ENCODE measurements around the gene SOAT2. TPM values are rescaled to one million over a fixed set of nuclear protein-coding genes. Genes with fewer than 3 reads are reported as not detected.

Gene SOAT2
- polyA plus RNA-seq, 2 donors, result 0.14 to 0.16 TPM

DNA sequence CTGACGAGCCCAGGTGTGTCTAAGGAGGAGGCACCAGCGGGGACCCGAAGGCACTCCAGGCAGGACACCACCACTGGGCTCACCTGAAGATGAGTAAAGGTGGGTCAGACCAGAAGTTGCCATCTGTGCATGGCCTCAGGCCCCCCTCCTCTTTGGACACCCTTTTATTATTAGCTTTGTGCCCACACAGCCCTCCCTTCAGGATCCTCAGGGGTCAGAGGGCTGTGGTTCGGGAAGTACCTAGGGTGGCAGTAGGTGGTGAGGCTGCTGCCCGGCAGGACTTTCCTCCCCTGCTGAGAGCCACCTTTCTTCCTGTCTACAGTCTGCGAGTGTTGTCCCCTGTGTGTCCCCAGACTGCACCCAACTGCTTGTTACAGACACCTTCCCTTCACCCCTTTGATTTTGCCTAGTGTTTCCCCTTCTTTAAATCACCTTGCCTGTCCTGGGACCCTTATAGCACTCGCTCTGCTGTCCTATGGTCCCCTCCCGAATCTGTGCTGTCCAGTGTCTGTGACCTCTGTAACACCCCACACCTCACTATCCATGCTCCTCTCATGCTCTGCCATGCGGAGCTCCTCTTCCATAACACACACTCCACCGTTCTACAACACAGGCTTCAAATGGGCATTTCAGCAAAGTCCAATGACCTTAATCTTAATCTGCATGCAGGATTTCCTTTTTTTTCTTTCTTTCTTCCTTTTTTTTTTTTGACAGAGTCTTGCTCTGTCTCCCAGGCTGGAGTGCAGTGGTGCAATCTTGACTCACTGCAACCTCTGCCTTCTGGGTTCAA lies 25.7 kb downstream of the SOAT2 start:
- no peak overlapping the region for H3K27ac ChIP-seq (ENCODE audit: low read depth in 2 of 2, low read length in 1 of 2)
- no peak overlapping the region for H3K4me3 ChIP-seq (ENCODE audit: low read depth in 1 of 2, low read length in 2 of 2)
- no peaks in the 10 kb centered on the region for H3K9me3 ChIP-seq (ENCODE audit: control insufficient read depth in 2 of 2, insufficient read depth in 1 of 2, low read depth in 1 of 2, low read length in 1 of 2)
- no peaks in the 10 kb centered on the region for H3K27me3 ChIP-seq (ENCODE audit: control insufficient read depth in 1 of 2, insufficient read depth in 2 of 2, low read length in 2 of 2)
- no peaks in the 10 kb centered on the region for H3K4me1 ChIP-seq (ENCODE audit: control insufficient read depth in 2 of 2, insufficient read depth in 2 of 2, low read length in 1 of 2)
- 83 to 86% methylated on average over 10 of the region's 10 CpGs for WGBS, 2 donors
- H3K36me3 ChIP-seq (ENCODE audit: control insufficient read depth in 2 of 2, insufficient read depth in 2 of 2, low read length in 1 of 2), result no peaks in the 10 kb centered on the region

DNA sequence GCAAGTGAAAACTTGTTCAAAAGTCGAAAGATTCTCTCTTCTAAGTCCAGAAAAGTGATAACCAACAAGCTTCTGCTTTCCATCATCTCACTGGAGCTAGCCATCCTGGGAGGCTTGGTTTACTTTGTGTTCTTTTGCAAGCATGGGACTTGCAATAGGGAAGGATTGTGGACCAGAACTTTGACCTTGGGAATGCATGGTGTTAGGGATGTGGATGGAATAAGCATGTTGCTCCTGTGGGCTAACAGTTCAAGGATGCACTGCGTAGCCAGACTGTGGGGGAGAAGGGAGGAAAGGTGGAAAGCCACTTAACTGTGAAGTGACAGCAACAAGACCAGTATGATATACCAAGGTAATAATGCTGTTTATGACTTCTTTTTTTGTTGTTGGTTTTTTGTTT lies 28.6 kb downstream of the SOAT2 start:
- H3K36me3 ChIP-seq (ENCODE audit: control insufficient read depth in 2 of 2, insufficient read depth in 2 of 2, low read length in 1 of 2), result no peaks in the 10 kb centered on the region
- no peaks in the 10 kb centered on the region for H3K9me3 ChIP-seq (ENCODE audit: control insufficient read depth in 2 of 2, insufficient read depth in 1 of 2, low read depth in 1 of 2, low read length in 1 of 2)
- H3K27me3 ChIP-seq (ENCODE audit: control insufficient read depth in 1 of 2, insufficient read depth in 2 of 2, low read length in 2 of 2), result no peaks in the 10 kb centered on the region
- H3K4me3 ChIP-seq (ENCODE audit: low read depth in 1 of 2, low read length in 2 of 2), result no peak overlapping the region
- H3K4me1 ChIP-seq (ENCODE audit: control insufficient read depth in 2 of 2, insufficient read depth in 2 of 2, low read length in 1 of 2), result no peaks in the 10 kb centered on the region
- WGBS, 2 donors, result 82 to 85% methylated on average over 2 of the region's 2 CpGs
- H3K27ac ChIP-seq (ENCODE audit: low read depth in 2 of 2, low read length in 1 of 2), result no peak overlapping the region

DNA sequence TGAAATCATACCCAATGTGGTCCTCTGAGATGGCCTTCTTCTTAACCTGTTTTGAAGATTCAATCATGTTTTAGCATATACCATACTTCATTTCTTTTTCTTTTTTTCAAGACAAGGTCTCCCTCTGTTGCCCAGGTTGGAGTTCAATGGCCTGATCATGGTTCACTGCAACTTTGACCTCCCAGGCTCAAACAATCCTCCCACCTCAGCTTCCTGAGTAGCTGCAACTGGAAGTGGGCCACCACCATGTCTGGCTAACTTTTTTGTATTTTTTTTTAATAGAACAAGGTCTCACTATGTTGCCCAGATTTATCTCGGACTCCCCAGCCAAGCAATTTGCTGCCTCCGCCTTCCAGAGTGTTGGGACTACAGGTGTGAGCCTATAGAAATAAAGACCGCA lies 30.4 kb downstream of the SOAT2 start:
- WGBS, 2 donors, result 90 to 93% methylated on average over 3 of the region's 3 CpGs
- Histone ChIP-seq H3K27me3 (ENCODE audit: control insufficient read depth in 1 of 2, insufficient read depth in 2 of 2, low read length in 2 of 2) (no peaks in the 10 kb centered on the region), H3K36me3 (ENCODE audit: control insufficient read depth in 2 of 2, insufficient read depth in 2 of 2, low read length in 1 of 2) (no peaks in the 10 kb centered on the region), H3K4me3 (ENCODE audit: low read depth in 1 of 2, low read length in 2 of 2) (no peak overlapping the region), H3K27ac (ENCODE audit: low read depth in 2 of 2, low read length in 1 of 2) (no peak overlapping the region), H3K4me1 (ENCODE audit: control insufficient read depth in 2 of 2, insufficient read depth in 2 of 2, low read length in 1 of 2) (no peaks in the 10 kb centered on the region), H3K9me3 (ENCODE audit: control insufficient read depth in 2 of 2, insufficient read depth in 1 of 2, low read depth in 1 of 2, low read length in 1 of 2) (no peaks in the 10 kb centered on the region)

DNA sequence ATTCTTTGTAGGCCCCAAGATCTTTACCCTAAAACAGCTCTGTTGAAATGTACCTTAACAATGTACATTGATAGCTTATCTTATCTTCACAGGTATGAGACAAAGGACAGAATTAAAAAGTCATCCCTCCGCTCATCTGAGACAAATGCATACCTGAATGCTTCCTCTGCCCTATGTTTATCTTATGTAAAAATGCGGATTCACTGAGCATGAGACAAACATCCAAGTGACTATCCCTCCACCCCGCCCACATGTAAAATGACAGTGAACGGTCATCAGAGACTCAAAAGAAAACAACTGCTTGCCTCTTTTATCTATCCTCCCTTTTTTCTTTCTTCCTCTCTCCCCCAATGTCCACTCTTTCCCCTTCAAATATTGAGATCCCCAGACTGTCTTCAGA lies 40.1 kb downstream of the SOAT2 start:
- peaks cover 0 to 2% of the 10 kb centered on the region in 2 donors for H3K9me3 ChIP-seq (ENCODE audit: control insufficient read depth in 2 of 2, insufficient read depth in 1 of 2, low read depth in 1 of 2, low read length in 1 of 2)
- no peaks in the 10 kb centered on the region for H3K36me3 ChIP-seq (ENCODE audit: control insufficient read depth in 2 of 2, insufficient read depth in 2 of 2, low read length in 1 of 2)
- no peak overlapping the region for H3K27ac ChIP-seq (ENCODE audit: low read depth in 2 of 2, low read length in 1 of 2)
- no peaks in the 10 kb centered on the region for H3K27me3 ChIP-seq (ENCODE audit: control insufficient read depth in 1 of 2, insufficient read depth in 2 of 2, low read length in 2 of 2)
- H3K4me1 ChIP-seq (ENCODE audit: control insufficient read depth in 2 of 2, insufficient read depth in 2 of 2, low read length in 1 of 2), result no peaks in the 10 kb centered on the region
- no peak overlapping the region for H3K4me3 ChIP-seq (ENCODE audit: low read depth in 1 of 2, low read length in 2 of 2)
- WGBS, 2 donors, result 87 to 89% methylated on average over 4 of the region's 4 CpGs

DNA sequence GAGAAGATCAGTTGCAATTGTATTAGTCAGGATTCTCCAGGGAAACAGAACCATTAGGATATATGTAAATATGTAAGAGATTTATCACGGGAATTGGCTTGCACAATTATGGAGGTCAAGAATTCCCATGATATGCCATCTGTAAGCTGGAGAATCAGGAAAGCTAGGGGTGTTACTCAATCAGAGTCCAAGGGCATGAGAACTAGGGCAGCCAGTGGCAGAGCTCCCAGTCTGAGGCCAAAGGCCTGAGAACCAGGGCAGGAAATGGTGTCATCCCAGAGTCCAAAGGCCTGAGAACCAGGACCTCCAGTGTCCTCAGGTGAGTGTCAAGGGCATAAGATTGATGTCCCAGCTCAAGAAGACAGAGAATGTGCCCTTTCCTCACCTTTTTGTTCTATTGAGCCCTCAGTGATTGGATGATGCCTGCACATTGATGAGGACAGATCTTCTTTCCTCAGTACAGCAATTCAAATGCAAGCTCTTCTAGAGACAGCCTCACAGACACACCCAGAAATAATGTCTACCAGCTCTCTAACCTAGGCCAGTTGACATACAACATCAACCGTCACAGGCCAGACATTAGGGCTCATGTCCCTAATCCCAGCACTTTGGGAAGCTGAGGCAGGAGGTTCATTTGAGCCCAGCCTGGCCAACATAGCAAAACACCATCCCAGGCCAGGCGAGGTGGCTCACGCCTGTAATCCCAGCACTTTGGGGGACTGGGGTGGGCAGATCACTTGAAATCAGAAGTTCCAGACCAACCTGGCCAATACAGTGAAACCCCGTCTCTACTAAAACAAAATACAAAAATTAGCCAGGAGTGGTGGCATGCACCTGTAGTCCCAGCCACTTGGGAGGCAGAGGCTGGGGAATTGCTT lies 42.3 kb downstream of the SOAT2 start:
- H3K27me3 ChIP-seq (ENCODE audit: control insufficient read depth in 1 of 2, insufficient read depth in 2 of 2, low read length in 2 of 2), result no peaks in the 10 kb centered on the region
- H3K4me3 ChIP-seq (ENCODE audit: low read depth in 1 of 2, low read length in 2 of 2), result no peak overlapping the region
- no peaks in the 10 kb centered on the region for H3K36me3 ChIP-seq (ENCODE audit: control insufficient read depth in 2 of 2, insufficient read depth in 2 of 2, low read length in 1 of 2)
- H3K27ac ChIP-seq (ENCODE audit: low read depth in 2 of 2, low read length in 1 of 2), result no peak overlapping the region
- WGBS, 2 donors, result 84 to 93% methylated on average over 5 of the region's 5 CpGs
- H3K4me1 ChIP-seq (ENCODE audit: control insufficient read depth in 2 of 2, insufficient read depth in 2 of 2, low read length in 1 of 2), result no peaks in the 10 kb centered on the region
- no peaks in the 10 kb centered on the region for H3K9me3 ChIP-seq (ENCODE audit: control insufficient read depth in 2 of 2, insufficient read depth in 1 of 2, low read depth in 1 of 2, low read length in 1 of 2)

DNA sequence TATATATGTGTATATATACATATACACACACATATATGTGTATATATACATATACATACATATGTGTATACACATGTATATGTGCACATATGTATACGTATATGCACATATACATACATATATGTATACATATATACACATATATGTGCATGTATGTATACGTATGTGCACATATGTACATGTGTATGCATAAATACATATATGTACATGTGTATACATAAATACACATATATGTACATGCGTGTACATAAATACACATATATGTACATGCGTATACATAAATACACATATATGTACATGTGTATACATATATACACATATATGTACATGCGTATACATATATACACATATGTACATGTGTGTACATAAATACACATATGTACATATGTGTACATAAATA lies 43.9 kb downstream of the SOAT2 start:
- H3K27me3 ChIP-seq (ENCODE audit: control insufficient read depth in 1 of 2, insufficient read depth in 2 of 2, low read length in 2 of 2), result no peaks in the 10 kb centered on the region
- H3K4me1 ChIP-seq (ENCODE audit: control insufficient read depth in 2 of 2, insufficient read depth in 2 of 2, low read length in 1 of 2), result no peaks in the 10 kb centered on the region
- H3K36me3 ChIP-seq (ENCODE audit: control insufficient read depth in 2 of 2, insufficient read depth in 2 of 2, low read length in 1 of 2), result no peaks in the 10 kb centered on the region
- no peaks in the 10 kb centered on the region for H3K9me3 ChIP-seq (ENCODE audit: control insufficient read depth in 2 of 2, insufficient read depth in 1 of 2, low read depth in 1 of 2, low read length in 1 of 2)
- no peak overlapping the region for H3K27ac ChIP-seq (ENCODE audit: low read depth in 2 of 2, low read length in 1 of 2)
- 90 to 91% methylated on average over 5 of the region's 5 CpGs for WGBS, 2 donors
- no peak overlapping the region for H3K4me3 ChIP-seq (ENCODE audit: low read depth in 1 of 2, low read length in 2 of 2)

DNA sequence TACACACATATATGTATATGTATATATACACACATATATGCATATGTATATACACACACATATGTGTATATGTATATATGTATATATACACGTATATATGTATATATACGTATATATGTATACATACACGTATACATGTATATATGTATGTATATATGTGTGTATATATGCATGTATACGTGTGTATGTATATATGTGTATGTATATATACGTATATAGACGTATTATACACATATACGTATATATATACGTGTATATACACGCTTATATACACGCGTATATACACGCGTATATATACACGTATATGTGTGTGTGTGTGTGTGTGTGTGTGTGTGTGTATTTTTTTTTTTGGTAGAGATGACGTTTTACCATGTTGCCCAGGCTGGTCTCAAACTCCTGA lies 44.4 kb downstream of the SOAT2 start:
- Histone ChIP-seq H3K4me1 (ENCODE audit: control insufficient read depth in 2 of 2, insufficient read depth in 2 of 2, low read length in 1 of 2) (no peaks in the 10 kb centered on the region), H3K27me3 (ENCODE audit: control insufficient read depth in 1 of 2, insufficient read depth in 2 of 2, low read length in 2 of 2) (no peaks in the 10 kb centered on the region), H3K4me3 (ENCODE audit: low read depth in 1 of 2, low read length in 2 of 2) (no peak overlapping the region), H3K36me3 (ENCODE audit: control insufficient read depth in 2 of 2, insufficient read depth in 2 of 2, low read length in 1 of 2) (no peaks in the 10 kb centered on the region), H3K9me3 (ENCODE audit: control insufficient read depth in 2 of 2, insufficient read depth in 1 of 2, low read depth in 1 of 2, low read length in 1 of 2) (no peaks in the 10 kb centered on the region), H3K27ac (ENCODE audit: low read depth in 2 of 2, low read length in 1 of 2) (no peak overlapping the region)
- 92 to 93% methylated on average over 15 of the region's 15 CpGs for WGBS, 2 donors

DNA sequence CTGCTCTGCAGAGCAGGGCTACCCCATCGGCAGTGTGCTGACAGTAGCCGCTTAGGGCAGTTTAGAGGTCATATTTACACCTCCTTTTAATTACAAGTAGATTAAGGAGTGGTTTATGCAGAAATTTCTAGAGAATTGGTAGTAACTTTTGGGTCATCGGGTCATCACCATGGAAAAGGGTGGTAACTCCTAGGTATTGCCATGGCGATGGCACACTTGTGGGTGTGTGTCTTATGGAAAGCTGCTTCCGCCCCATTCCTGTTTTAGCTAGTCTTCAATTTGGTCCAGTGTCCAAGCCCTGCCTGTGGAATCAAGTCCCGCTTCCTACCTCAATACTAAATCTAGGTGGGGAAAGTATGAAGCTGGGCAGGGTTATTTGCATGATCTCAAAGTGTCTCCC lies 47.8 kb downstream of the SOAT2 start:
- Histone ChIP-seq H3K4me3 (ENCODE audit: low read depth in 1 of 2, low read length in 2 of 2) (no peak overlapping the region), H3K27ac (ENCODE audit: low read depth in 2 of 2, low read length in 1 of 2) (no peak overlapping the region), H3K36me3 (ENCODE audit: control insufficient read depth in 2 of 2, insufficient read depth in 2 of 2, low read length in 1 of 2) (no peaks in the 10 kb centered on the region), H3K9me3 (ENCODE audit: control insufficient read depth in 2 of 2, insufficient read depth in 1 of 2, low read depth in 1 of 2, low read length in 1 of 2) (no peaks in the 10 kb centered on the region), H3K27me3 (ENCODE audit: control insufficient read depth in 1 of 2, insufficient read depth in 2 of 2, low read length in 2 of 2) (no peaks in the 10 kb centered on the region), H3K4me1 (ENCODE audit: control insufficient read depth in 2 of 2, insufficient read depth in 2 of 2, low read length in 1 of 2) (no peaks in the 10 kb centered on the region)
- WGBS, 2 donors, result 85 to 88% methylated on average over 6 of the region's 6 CpGs

DNA sequence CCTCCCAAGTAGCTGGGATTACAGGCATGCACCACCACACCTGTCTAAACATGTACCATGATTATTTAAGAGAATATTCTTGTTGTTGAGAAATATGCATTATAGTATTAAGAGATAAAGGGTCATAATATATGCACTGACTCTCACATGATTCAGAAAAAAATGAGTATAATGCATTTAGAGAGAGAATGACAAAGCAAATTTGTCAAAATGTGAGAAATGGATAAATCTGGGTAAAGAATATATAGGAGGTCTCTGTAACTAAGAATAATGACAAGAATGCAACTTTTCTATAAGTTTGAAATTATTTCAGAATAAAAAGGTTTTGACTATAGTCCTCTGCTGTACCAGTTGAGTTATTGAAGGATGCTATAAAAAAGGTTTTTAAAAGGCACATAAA lies 49.1 kb downstream of the SOAT2 start:
- H3K27me3 ChIP-seq (ENCODE audit: control insufficient read depth in 1 of 2, insufficient read depth in 2 of 2, low read length in 2 of 2), result no peaks in the 10 kb centered on the region
- no peak overlapping the region for H3K4me3 ChIP-seq (ENCODE audit: low read depth in 1 of 2, low read length in 2 of 2)
- H3K36me3 ChIP-seq (ENCODE audit: control insufficient read depth in 2 of 2, insufficient read depth in 2 of 2, low read length in 1 of 2), result no peaks in the 10 kb centered on the region
- no peaks in the 10 kb centered on the region for H3K9me3 ChIP-seq (ENCODE audit: control insufficient read depth in 2 of 2, insufficient read depth in 1 of 2, low read depth in 1 of 2, low read length in 1 of 2)
- no peaks in the 10 kb centered on the region for H3K4me1 ChIP-seq (ENCODE audit: control insufficient read depth in 2 of 2, insufficient read depth in 2 of 2, low read length in 1 of 2)
- H3K27ac ChIP-seq (ENCODE audit: low read depth in 2 of 2, low read length in 1 of 2), result no peak overlapping the region
